MCF 10A (cell line): ENCODE results near the gene DRAXIN. TPM values are rescaled to one million over a fixed set of nuclear protein-coding genes. Genes with fewer than 3 reads are reported as not detected.

Source experiments
- BruUV-seq: library from RNA; stranded (reverse); fragments of 400-500 nt; replicated peaks from 2 replicates; lab custom pipeline; 2021; lab: Mats Ljungman, UMichigan
- CTCF ChIA-PET: fragments of 300-600 bp; sonication (Branson Sonifier 250); formaldehyde crosslinking; extraction: SDS; loops from one replicate; lab custom pipeline; 2021; ENCODE audit warnings: antibody characterized with exemption, inconsistent platforms; lab: Yijun Ruan, JAX
- POLR2A ChIA-PET: fragments of 300-600, 350-650 bp; sonication (Branson Sonifier 250); formaldehyde crosslinking; extraction: SDS; loops from one replicate; lab custom pipeline; 2020; ENCODE audit warnings: antibody characterized with exemption, inconsistent platforms; lab: Yijun Ruan, JAX
- DNase-seq: peaks from one replicate; pipeline ENCODE4 v3.0.0-alpha.2; 2018; ENCODE audit not compliant: unreplicated experiment
- H3K27ac Mint-ChIP-seq: one replicate; pipeline ENCODE4 v1.8.0; 2022; ENCODE audit warnings: mild to moderate bottlenecking, low read depth, mixed read lengths; ENCODE audit not compliant: unreplicated experiment
- H3K27me3 Mint-ChIP-seq: one replicate; pipeline ENCODE4 v1.8.0; 2022; ENCODE audit warnings: mixed read lengths; ENCODE audit not compliant: insufficient read depth, unreplicated experiment
- H3K36me3 Mint-ChIP-seq: one replicate; pipeline ENCODE4 v1.8.0; 2022; ENCODE audit warnings: mild to moderate bottlenecking, moderate library complexity, mixed read lengths; ENCODE audit not compliant: insufficient read depth, unreplicated experiment
- H3K4me1 Mint-ChIP-seq: one replicate; pipeline ENCODE4 v1.8.0; 2022; ENCODE audit warnings: mixed read lengths; ENCODE audit not compliant: insufficient read depth, unreplicated experiment
- H3K4me3 Mint-ChIP-seq: one replicate; pipeline ENCODE4 v1.8.0; 2022; ENCODE audit warnings: mild to moderate bottlenecking, moderate library complexity, mixed read lengths; ENCODE audit not compliant: unreplicated experiment
- H3K9me3 Mint-ChIP-seq: one replicate; pipeline ENCODE4 v1.8.0; 2022; ENCODE audit warnings: mixed read lengths; ENCODE audit not compliant: unreplicated experiment
- intact Hi-C: fragments of 100-400 bp; cut with micrococcal nuclease; formaldehyde crosslinking; loops from 2 replicates; pipeline ENCODE4 v1.14.1; 2022
- total RNA-seq: library from RNA; stranded (reverse); gene quantifications from 2 replicates; pipeline ENCODE4 v1.2.3, GENCODE V29; 2022
- TF ChIP-seq, protein P1 (sequence below): fragments of 200-600 bp; IDR thresholded peaks from one replicate; pipeline ENCODE4 v1.8.0; 2022; ENCODE audit warnings: antibody characterized with exemption, mild to moderate bottlenecking; ENCODE audit not compliant: unreplicated experiment

Gene DRAXIN
- total RNA-seq, 1 experiment from 2014 or later = 0.07 TPM

DNA sequence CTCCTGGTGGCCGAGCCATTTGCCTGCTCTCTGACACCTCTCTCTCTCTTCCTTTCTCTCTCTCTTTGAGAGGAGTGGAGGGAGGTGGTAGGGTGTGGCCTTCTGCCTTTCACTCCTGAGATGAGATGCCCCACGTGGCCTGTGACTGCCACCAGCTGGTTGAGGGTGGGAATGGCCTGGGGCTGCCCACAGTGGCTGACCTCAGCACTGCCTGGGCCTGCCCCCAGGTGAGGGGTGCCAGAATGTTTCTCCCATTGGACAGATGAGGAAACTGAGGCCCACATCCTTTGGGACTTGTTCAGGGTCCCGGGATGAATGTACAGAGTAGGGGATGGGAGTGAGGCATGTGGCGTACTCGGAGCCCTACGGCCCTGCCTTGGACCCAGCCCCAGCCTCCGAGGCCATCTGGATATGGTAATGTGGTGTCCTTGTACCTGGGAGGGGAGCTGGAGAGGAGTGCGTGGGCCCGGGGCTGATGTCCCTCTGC, 57.7 kb downstream of the DRAXIN start:
- TF ChIP-seq, protein P1, sequence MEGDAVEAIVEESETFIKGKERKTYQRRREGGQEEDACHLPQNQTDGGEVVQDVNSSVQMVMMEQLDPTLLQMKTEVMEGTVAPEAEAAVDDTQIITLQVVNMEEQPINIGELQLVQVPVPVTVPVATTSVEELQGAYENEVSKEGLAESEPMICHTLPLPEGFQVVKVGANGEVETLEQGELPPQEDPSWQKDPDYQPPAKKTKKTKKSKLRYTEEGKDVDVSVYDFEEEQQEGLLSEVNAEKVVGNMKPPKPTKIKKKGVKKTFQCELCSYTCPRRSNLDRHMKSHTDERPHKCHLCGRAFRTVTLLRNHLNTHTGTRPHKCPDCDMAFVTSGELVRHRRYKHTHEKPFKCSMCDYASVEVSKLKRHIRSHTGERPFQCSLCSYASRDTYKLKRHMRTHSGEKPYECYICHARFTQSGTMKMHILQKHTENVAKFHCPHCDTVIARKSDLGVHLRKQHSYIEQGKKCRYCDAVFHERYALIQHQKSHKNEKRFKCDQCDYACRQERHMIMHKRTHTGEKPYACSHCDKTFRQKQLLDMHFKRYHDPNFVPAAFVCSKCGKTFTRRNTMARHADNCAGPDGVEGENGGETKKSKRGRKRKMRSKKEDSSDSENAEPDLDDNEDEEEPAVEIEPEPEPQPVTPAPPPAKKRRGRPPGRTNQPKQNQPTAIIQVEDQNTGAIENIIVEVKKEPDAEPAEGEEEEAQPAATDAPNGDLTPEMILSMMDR = peak; percentile 34
- intact Hi-C loops = no loop called here
- H3K4me3 Mint-ChIP-seq = no peak overlapping the region
- no TSS peak for BruUV-seq
- DNase-seq = peak; percentile 56
- H3K27me3 Mint-ChIP-seq = no peaks in the 10 kb centered on the region
- peaks cover 21% of the 10 kb centered on the region for H3K4me1 Mint-ChIP-seq
- peaks cover 40% of the 10 kb centered on the region for H3K36me3 Mint-ChIP-seq
- H3K9me3 Mint-ChIP-seq = no peaks in the 10 kb centered on the region
- H3K27ac Mint-ChIP-seq = no peak overlapping the region
- POLR2A ChIA-PET = interaction anchor here (0.6 kb wide), 1 partner anchor 23 kb away, joined by 3 read pairs; no protein-coding TSS in a partner anchor
- CTCF ChIA-PET = no interaction called here

DNA sequence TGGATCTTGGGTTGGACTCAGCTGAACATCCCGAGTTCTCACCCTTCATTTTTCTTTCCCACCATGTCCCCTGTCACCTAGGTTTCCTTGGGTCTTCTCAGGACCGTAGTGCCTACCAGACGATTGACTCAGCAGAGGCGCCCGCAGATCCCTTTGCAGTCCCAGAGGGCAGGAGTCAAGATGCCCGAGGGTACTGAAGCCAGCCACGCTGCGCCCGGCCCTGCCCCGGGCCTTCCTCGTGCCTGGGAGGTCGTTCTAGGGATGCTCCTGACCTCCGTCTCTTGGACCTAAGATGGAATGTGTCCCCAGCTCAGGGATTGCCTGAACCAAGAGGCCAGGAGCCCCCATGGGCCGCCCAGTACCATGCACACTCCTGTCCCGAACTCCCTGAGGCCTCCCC, 58.5 kb downstream of the DRAXIN start:
- Mint-ChIP-seq H3K9me3 (no peaks in the 10 kb centered on the region), H3K27ac (no peak overlapping the region), H3K27me3 (no peaks in the 10 kb centered on the region), H3K4me1 (peaks cover 21% of the 10 kb centered on the region), H3K4me3 (no peak overlapping the region), H3K36me3 (peaks cover 36% of the 10 kb centered on the region)
- intact Hi-C loops = no loop called here
- no peak for DNase-seq
- BruUV-seq = no TSS peak
- ChIA-PET POLR2A (no interaction called here), CTCF (interaction anchor here (0.6 kb wide), 2 partner anchors 10 to 214 kb away, joined by 3 read pairs; no protein-coding TSS in a partner anchor)
- TF ChIP-seq, protein P1 = no peak

DNA sequence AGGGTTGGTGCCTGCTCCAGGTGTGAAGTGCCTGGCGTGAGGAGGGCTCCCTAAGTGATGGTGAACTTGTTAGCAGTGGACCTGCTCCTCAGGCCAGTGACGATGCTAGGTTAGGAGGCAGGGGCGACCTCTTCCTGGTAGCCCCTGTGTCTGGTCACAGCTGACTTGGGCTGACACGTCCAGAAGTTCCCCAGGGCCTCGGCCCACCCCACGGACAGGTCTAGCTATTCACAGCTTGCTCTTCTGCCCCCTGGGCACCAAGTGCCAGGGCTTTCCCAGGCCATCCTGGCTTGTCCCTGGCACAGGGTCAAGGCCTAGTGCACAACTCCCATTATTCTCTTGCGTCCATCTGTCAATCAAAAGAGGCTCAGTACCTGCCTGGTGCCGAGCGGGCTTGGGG, 59.6 kb downstream of the DRAXIN start:
- ChIA-PET POLR2A (interaction anchor here (0.6 kb wide), 1 partner anchor 94 kb away, joined by 3 read pairs; no protein-coding TSS in a partner anchor), CTCF (interaction anchor here (0.6 kb wide), 3 partner anchors 35 to 280 kb away, joined by 3 to 4 read pairs (median 3); no protein-coding TSS in a partner anchor)
- no TSS peak for BruUV-seq
- Mint-ChIP-seq H3K27me3 (no peaks in the 10 kb centered on the region), H3K36me3 (peaks cover 29% of the 10 kb centered on the region), H3K9me3 (no peaks in the 10 kb centered on the region), H3K27ac (no peak overlapping the region), H3K4me1 (peaks cover 12% of the 10 kb centered on the region), H3K4me3 (no peak overlapping the region)
- intact Hi-C loops = no loop called here
- DNase-seq = no peak
- TF ChIP-seq, protein P1 = no peak

DNA sequence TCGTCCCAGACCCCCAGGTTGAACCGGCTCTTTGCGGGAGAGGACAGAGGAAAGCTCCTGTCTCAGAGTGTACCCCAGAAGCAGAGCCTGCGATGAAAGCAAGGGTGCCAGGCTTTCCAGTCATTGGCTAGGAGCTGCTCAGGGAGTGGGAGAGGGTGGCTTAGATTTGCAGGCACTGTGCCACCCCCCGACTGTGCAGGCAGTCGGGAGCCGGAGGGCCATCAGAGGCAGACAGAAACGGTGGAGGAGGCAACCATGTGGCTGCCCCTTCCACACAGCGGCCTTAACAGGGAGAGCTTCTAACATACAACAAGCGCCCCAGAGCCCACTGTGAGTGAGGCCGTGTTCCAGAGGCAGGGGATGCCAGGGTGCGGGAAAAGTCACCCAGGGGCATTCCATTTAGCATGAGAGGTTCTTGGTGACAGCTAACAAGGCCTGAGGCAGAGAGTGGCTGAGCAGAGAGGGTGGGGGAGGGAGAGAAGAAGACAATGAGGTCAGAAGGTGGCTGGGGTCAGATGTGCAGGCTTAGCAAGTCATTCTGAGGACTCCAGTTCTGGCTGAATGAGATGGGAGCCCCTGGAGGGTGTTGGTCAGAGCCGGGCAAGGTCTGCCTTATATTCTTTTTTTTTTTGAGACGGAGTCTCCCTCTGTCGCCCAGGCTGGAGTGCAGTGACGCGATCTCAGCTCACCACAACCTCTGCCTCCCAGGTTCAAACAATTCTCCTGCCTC, 61.0 kb downstream of the DRAXIN start:
- ChIA-PET CTCF (interaction anchor here (0.6 kb wide), 1 partner anchor 89 kb away, joined by 3 read pairs; the partner anchor contains the start of gene FBXO6), POLR2A (interaction anchor here (0.6 to 0.7 kb wide), 2 partner anchors 11 to 34 kb away, joined by 3 read pairs; no protein-coding TSS in a partner anchor)
- TF ChIP-seq, protein P1 = no peak
- Mint-ChIP-seq H3K4me3 (no peak overlapping the region), H3K36me3 (peaks cover 16% of the 10 kb centered on the region), H3K4me1 (peaks cover 6% of the 10 kb centered on the region), H3K27me3 (no peaks in the 10 kb centered on the region), H3K9me3 (no peaks in the 10 kb centered on the region), H3K27ac (no peak overlapping the region)
- intact Hi-C loops = no loop called here
- no peak for DNase-seq
- BruUV-seq = no TSS peak
